Bronchial epithelial cell (primary cell): ENCODE measurements around the gene RAB3IL1. TPM values are rescaled to one million over a fixed set of nuclear protein-coding genes. Genes with fewer than 3 reads are reported as not detected.
"Not testable (repeated sequence)": the region's sequence is repeated elsewhere in the genome, so short reads cannot be mapped to it uniquely, and the experiment has no call there.

Experiments
- DNase-seq: peaks from one replicate; pipeline ENCODE4 v3.0.0-alpha.2; 2010; ENCODE audit warnings: low read depth
- FAIRE-seq: peaks from 2 replicates; lab custom pipeline; 2011; peaks lifted over from hg19 to GRCh38; lab: Jason Lieb, UNC
- H3K27me3 ChIP-seq: 2 replicates; pipeline ENCODE4 v1.5.1; 2011; ENCODE audit warnings: low read length; ENCODE audit not compliant: control insufficient read depth, insufficient read depth
- H3K36me3 ChIP-seq: 2 replicates; pipeline ENCODE4 v1.5.1; 2011; ENCODE audit warnings: low read length; ENCODE audit not compliant: control insufficient read depth, insufficient read depth
- H3K4me3 ChIP-seq: 2 replicates; pipeline ENCODE4 v1.5.1; 2011; ENCODE audit warnings: mild to moderate bottlenecking, low read depth, low read length, control low read depth
- CTCF ChIP-seq: IDR thresholded peaks from 2 replicates; pipeline ENCODE4 v1.5.1; 2011; ENCODE audit warnings: mild to moderate bottlenecking, moderate library complexity, low read length, control low read depth, inconsistent platforms; ENCODE audit not compliant: insufficient read depth, severe bottlenecking
- total RNA-seq: library from RNA; depleted of rRNA; stranded (reverse); fragments of >200 nt; gene quantifications from 2 replicates; pipeline ENCODE4 v1.2.1, GENCODE V29; 2014

Gene RAB3IL1
- total RNA-seq, 1 donor from 2014 or later = 1.1 TPM

GRCh38 chr11:61954106-61954850, 36.9 kb upstream of the RAB3IL1 start:
- FAIRE-seq = no peak
- no peak for TF ChIP-seq CTCF
- no peak for DNase-seq
- Histone ChIP-seq H3K36me3 (peaks cover 2% of the 10 kb centered on the region), H3K4me3 (no peak overlapping the region), H3K27me3 (no peaks in the 10 kb centered on the region)

- DNase-seq, H3K4me3 ChIP-seq, H3K36me3 ChIP-seq, FAIRE-seq, H3K27me3 ChIP-seq: not testable (repeated sequence)
Observed at GRCh38 chr11:61953632-61954031, 36.3 kb upstream of the RAB3IL1 start.

GRCh38 chr11:61952882-61953281, 35.5 kb upstream of the RAB3IL1 start:
- no peak for FAIRE-seq
- H3K27me3 ChIP-seq = no peaks in the 10 kb centered on the region
- DNase-seq = no peak
- TF ChIP-seq CTCF = no peak
- H3K4me3 ChIP-seq = no peak overlapping the region
- peaks cover 2% of the 10 kb centered on the region for H3K36me3 ChIP-seq

- no peak overlapping the region for H3K4me3 ChIP-seq
- H3K36me3 ChIP-seq = no peaks in the 10 kb centered on the region
- no peaks in the 10 kb centered on the region for H3K27me3 ChIP-seq
- FAIRE-seq (no peak), DNase-seq (no peak)
- no peak for TF ChIP-seq CTCF
Observed at GRCh38 chr11:61951484-61952135, 34.2 kb upstream of the RAB3IL1 start.

- Histone ChIP-seq H3K27me3 (no peaks in the 10 kb centered on the region), H3K4me3 (no peak within 1 kb of the TSS), H3K36me3 (no peaks in the 10 kb centered on the region)
- no peak for TF ChIP-seq CTCF
- FAIRE-seq (no peak), DNase-seq (no peak)
Observed at GRCh38 chr11:61950035-61950547, 32.7 kb upstream of the RAB3IL1 start, which contains the start of gene BEST1. BEST1 (plus strand) TSS chr11:61950351; CDS start chr11:61951807, 1,456 bp downstream.
